GM13977 (cell line): ENCODE results near the gene CDC5L.

Source experiments
- DNase-seq: peaks from one replicate; pipeline ENCODE4 v3.0.0; 2012; ENCODE audit warnings: low spot score
- CTCF ChIP-seq: IDR thresholded peaks from 2 replicates; pipeline ENCODE4 v1.5.1; 2012; ENCODE audit warnings: mild to moderate bottlenecking, control low read depth; ENCODE audit not compliant: insufficient read depth; ENCODE audit errors: extremely low read depth, missing control alignments
- in situ Hi-C: fragments of 300-500 bp; cut with MboI; formaldehyde crosslinking; loops from one replicate; pipeline ENCODE4 v1.12.0; 2022; ENCODE audit warnings: low sequenced_read_pairs, low pct_unique_long_range_greater_than_20kb, mixed read lengths, inconsistent platforms; ENCODE audit not compliant: unreplicated experiment

The CDC5L gene

GRCh38 chr6:44407951-44408670 is 20.6 kb downstream of the CDC5L start:
- in situ Hi-C loops: no loop called here
- no peak for DNase-seq
- no peak for TF ChIP-seq CTCF

- in situ Hi-C loops: no loop called here
- DNase-seq: no peak
- no peak for TF ChIP-seq CTCF
These were observed 21.8 kb downstream of the CDC5L start for GRCh38 chr6:44409207-44409794.

- TF ChIP-seq CTCF: no peak
- DNase-seq: no peak
- in situ Hi-C loops: no loop called here
These were observed 22.9 kb downstream of the CDC5L start for GRCh38 chr6:44410363-44410762.

- TF ChIP-seq CTCF: no peak
- DNase-seq: no peak
- in situ Hi-C loops: no loop called here
These were observed 23.6 kb downstream of the CDC5L start for GRCh38 chr6:44411141-44411540.

GRCh38 chr6:44415449-44415848 is 27.9 kb downstream of the CDC5L start:
- no peak for TF ChIP-seq CTCF
- in situ Hi-C loops: no loop called here
- no peak for DNase-seq

- TF ChIP-seq CTCF: no peak
- DNase-seq: no peak
- in situ Hi-C loops: no loop called here
These were observed 28.5 kb downstream of the CDC5L start for GRCh38 chr6:44415873-44416502.
